IPS-18c (cell line): ENCODE results near the gene ARHGEF7.
A peak's percentile ranks its signal among the peaks of the same experiment; 100 is the strongest.

Experiments used
- H3K4me3 ChIP-seq: 2 replicates; pipeline ENCODE4 v1.7.0; 2013; ENCODE audit warnings: low read depth, mild to moderate bottlenecking, low read length, moderate library complexity; ENCODE audit not compliant: insufficient read depth
- H3K9me3 ChIP-seq: one replicate; pipeline ENCODE4 v1.6.1; 2013; ENCODE audit warnings: mild to moderate bottlenecking, low read length, moderate library complexity; ENCODE audit not compliant: control insufficient read depth, insufficient read depth

The ARHGEF7 gene

GRCh38 chr13:111095031-111095840 is 19.9 kb upstream of the ARHGEF7 start:
- H3K9me3 ChIP-seq, result no peaks in the 10 kb centered on the region
- no peak overlapping the region for H3K4me3 ChIP-seq

GRCh38 chr13:111095911-111096501 is 19.1 kb upstream of the ARHGEF7 start:
- Histone ChIP-seq H3K9me3 (no peaks in the 10 kb centered on the region), H3K4me3 (no peak overlapping the region)

DNA sequence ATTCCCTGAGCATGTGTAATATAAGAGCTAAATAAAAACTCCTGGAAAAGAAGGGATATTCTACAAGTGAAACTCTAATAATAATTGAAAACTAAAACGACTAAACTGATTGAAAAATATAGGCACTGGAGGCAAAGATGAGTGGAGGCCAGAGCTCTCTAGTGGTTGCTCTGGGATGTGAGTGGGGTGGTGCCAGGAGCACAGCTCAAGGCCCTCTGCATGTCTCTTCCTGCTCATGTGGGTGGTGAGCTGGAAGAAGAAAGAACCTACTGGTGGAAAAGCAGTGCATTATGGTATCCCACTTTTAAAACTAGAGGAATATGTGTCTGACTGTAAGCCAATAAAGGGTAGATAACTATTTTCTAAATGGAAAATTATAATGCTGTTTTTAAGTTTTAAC is 15.8 kb upstream of the ARHGEF7 start:
- no peak overlapping the region for H3K4me3 ChIP-seq

GRCh38 chr13:111110054-111110453 is 5.1 kb upstream of the ARHGEF7 start:
- no peaks in the 10 kb centered on the region for H3K9me3 ChIP-seq
- no peak overlapping the region for H3K4me3 ChIP-seq

More for the DNA sequence above, 15.8 kb upstream of the ARHGEF7 start:
- no peaks in the 10 kb centered on the region for H3K9me3 ChIP-seq

DNA sequence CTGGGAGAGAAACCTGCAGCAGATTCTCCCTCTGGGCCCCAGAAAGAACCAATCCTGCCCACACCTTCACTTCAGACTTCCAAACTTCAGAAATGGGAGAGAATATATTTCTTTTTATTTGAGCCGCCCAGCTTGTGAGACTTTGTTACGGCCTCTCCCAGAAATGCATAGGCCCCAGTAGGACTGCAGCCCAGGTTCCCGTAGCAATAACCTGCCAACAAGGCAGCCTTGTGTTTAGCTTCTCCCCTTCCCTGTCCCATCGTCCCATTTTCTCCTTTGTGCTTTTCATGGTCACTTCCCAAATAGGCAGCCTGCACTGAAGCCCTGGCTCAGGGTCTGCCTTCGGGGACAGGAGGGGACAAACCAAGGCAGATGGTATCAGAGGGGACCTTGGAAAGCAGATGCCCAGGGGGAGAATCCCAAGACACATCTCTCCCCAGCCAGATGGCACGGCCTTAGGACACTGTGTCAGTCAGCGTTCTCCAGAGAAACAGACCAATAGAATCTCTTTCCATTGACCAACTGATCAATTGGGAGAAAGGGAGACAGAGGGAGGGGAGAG is 3.7 kb upstream of the ARHGEF7 start:
- Histone ChIP-seq H3K9me3 (no peaks in the 10 kb centered on the region), H3K4me3 (no peak overlapping the region)

GRCh38 chr13:111112196-111112595 is 2.9 kb upstream of the ARHGEF7 start:
- no peak overlapping the region for H3K4me3 ChIP-seq

DNA sequence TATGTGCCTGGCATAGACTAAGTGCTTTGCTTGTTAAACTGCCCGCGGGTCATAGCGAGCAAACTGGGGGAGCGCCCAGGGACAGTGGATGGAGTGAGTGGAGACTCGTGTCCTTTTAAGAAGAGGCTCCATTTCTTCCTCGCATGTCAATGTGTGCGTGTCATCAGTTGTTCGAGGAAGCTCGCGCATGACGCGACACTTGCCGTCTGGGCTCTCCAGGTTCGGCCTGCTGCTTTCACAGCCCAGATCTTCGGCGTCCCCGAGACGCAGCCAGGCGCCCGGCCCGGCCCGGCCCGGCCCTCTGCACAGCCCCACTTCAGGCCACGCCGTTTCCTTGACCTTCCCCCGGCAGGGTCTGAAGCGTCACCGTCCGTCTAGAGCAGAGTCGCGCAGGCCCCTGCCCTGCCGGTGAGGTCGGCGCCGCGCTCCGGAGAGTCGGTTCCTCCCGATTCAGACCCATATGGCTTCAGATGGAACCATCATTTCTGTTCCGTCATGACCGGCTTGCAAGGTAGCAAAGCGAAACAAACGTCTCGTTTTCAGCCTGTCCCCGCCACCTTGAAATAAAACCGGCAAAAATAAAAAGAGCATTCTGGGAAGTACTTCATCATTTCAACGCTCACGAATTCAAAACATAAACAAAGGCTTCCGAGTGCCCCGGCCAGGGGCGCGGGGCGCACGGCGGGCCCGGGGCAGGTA is 599 bp upstream of the ARHGEF7 start:
- Histone ChIP-seq H3K4me3 (peak overlapping the region; percentile 69), H3K9me3 (no peaks in the 10 kb centered on the region)

More at GRCh38 chr13:111112196-111112595, 2.9 kb upstream of the ARHGEF7 start:
- no peaks in the 10 kb centered on the region for H3K9me3 ChIP-seq

GRCh38 chr13:111115965-111116521 is 933 bp downstream of the ARHGEF7 start:
- no peaks in the 10 kb centered on the region for H3K9me3 ChIP-seq
- H3K4me3 ChIP-seq, result peak overlapping the region; percentile 49

GRCh38 chr13:111116856-111117255 is 1.7 kb downstream of the ARHGEF7 start:
- Histone ChIP-seq H3K9me3 (no peaks in the 10 kb centered on the region), H3K4me3 (no peak overlapping the region)

DNA sequence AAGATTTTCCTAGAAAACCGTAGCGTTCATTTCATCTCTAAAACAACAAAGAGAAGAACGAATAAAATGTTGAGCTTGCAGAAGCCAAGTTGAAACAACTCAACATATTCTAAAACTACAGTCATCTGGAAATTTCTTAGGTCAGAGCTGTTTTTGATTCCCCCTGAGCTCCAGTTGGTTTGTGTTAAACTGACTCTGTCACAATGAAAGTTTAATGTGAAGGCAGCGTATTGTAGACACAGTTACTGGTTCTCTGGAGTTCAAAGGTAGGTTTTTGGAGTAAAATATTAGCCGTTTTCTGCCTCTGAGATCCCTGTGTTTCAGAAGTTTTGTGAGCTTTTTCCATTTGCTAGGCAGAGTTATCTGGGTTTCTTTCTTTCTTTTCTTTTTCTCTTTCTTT is 2.2 kb downstream of the ARHGEF7 start:
- Histone ChIP-seq H3K4me3 (no peak overlapping the region), H3K9me3 (no peaks in the 10 kb centered on the region)

- Histone ChIP-seq H3K4me3 (no peak overlapping the region), H3K9me3 (no peaks in the 10 kb centered on the region)
Measured at GRCh38 chr13:111117961-111118360, 2.9 kb downstream of the ARHGEF7 start.

GRCh38 chr13:111118898-111119607 is 3.9 kb downstream of the ARHGEF7 start:
- no peaks in the 10 kb centered on the region for H3K9me3 ChIP-seq
- H3K4me3 ChIP-seq, result no peak overlapping the region

DNA sequence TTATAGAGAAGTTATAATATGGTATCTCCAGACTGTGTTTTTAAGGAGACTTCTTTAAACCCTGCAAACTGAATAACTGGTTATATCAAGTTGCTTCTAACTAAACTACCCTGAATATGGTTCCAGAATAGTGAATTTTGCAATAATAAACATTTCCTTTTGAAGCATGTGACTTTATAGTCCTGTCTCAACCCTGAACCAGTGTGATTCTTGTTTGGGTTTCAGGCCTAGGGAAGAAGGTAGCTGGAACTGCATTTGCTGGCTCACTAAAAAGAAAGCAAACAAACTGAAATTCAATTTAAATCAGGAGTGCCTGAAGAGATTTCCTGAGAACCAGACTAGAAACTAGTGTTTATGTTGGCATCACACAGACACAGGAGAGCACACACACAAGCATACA is 4.9 kb downstream of the ARHGEF7 start:
- no peak overlapping the region for H3K4me3 ChIP-seq
- H3K9me3 ChIP-seq, result no peaks in the 10 kb centered on the region

DNA sequence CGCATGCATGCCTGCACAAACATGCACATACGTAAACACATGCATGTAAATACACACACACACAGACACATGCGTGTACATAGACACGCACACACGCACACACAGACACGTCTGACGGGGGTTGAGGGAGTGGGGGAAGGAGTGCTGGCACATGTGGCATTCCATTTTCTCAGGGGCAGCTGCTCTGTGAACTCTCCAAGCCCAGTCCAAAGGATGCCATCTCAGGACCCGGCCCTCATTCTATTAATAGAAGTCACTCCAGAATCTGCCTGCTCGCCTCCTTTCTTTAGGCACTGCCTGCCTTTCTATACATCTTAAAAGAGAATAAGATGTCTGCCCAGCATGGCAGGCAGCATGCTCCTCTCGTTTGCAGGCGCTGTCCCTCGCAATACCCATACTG is 5.3 kb downstream of the ARHGEF7 start:
- H3K9me3 ChIP-seq, result no peaks in the 10 kb centered on the region
- no peak overlapping the region for H3K4me3 ChIP-seq

- Histone ChIP-seq H3K9me3 (no peaks in the 10 kb centered on the region), H3K4me3 (no peak overlapping the region)
Measured at GRCh38 chr13:111120913-111121312, 5.8 kb downstream of the ARHGEF7 start.

DNA sequence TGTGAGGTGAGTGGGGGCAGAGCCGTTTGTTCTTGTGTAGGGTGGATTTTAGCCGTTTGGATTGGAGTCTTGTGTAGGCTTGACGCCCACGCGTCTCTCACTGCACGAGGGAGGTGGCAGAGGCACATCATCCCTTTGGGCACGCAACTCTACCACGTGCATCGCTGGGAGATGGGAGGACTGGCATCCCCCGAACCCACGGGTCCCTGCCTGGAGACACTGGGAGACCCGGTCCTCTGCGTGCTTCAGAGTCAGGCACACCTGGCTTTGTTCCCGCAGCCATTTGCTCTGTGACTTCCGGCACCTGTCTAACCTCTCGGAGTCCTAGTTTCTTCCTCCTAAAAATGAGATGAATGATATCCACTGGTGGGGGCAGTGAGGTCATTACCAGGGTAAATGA is 6.4 kb downstream of the ARHGEF7 start:
- Histone ChIP-seq H3K9me3 (no peaks in the 10 kb centered on the region), H3K4me3 (no peak overlapping the region)

DNA sequence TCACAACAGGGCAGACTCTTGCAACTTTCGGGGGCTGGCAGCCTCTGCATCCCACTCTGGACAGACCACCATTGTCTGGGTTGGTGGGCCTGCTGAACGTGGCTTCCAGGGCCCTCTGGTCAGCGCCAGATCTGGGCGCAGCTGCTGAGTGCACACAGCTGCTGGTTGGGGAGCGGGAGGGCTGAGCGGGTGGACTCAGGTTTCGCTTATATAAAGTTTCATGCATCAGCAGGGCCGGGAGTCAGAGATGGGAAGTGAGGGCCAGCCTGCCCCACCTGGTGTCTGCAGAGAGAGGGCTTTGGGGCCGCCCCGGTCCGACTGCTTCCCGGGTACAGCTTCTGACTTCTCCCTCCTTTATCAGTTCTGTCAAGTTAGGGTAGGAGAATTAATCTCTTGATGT is 6.9 kb downstream of the ARHGEF7 start:
- Histone ChIP-seq H3K4me3 (no peak overlapping the region), H3K9me3 (no peaks in the 10 kb centered on the region)
